Right kidney (tissue), 1 donor: ENCODE results near the gene SPA17.

Source experiments
- DNase-seq: peaks from one replicate; pipeline ENCODE4 v3.0.0-alpha.2; 2016

The SPA17 gene

DNA sequence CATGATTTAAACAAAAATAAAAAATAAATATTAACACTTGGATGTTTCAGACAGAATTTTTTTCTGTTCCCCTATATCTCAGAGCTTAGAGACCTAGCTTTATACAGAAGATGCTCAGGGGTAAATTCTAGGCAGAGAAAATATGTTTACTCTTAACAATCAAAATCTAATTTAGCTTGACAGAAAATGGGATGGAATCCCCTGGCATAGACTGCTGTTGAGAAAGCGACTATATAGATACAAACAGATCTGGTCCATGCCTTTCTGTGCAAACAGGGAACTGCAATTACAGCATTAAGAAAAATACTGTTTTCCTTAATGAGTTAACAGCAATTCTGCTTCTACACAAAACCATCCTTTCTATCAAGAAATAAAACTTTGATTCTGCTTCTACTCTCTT lies 14.7 kb upstream of the SPA17 start:
- no peak for DNase-seq

DNA sequence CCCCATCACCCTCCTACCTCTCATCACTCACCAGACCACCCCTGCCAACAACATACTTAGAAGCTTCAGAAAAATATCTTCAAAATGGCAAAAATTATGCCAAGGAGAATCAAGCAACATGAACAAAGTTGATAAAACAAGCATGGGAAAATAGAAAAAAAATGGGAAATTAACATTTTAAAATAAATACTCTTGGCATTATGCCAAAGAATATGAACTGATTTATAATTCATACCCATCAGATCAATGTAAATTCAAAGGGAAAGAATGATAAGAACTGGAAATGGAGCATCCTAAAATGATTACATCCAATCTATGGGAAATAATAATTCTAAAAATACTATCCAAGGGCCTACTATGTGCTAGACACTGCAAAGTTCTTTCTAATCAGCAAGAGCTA lies 12.2 kb upstream of the SPA17 start:
- no peak for DNase-seq

DNA sequence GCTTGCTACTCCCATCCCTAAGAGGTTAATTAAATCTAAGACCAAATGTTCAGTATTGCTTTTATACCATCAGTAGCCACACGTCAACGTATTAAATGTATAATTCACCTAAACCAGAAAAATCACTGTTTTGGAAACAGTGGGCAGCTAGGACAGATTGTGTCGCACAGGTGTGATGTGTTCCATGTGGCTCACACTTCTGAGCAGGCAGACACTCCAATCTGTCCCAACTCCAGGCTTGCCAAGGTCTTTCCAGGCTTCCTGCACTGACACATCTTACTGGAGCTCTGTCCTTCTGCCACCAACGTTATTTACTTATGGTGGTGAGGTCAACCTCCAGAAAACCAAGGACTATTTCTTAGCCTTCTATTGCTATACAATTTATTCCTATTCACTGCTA lies 11.6 kb upstream of the SPA17 start:
- DNase-seq: no peak

- no peak for DNase-seq
Observed at GRCh38 chr11:124663861-124664260, 9.8 kb upstream of the SPA17 start.

DNA sequence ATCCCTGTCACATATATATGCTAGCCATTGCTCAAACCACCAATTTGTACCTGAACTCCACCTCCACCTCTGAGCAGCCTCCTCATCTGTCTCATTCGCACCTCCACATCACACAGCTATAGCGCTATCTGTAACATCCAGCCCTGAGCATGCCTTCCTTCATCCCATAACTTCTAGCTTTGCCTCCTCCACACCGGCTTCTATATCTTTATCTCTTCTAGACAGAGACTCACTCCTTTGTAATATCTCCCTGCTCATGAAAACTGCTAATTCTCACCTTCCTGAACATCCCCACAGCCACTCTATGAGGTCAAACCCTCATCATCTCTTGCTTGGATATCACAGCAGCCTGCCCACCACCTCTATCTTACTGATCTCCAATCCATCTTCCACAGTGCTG lies 6.1 kb upstream of the SPA17 start:
- no peak for DNase-seq

- DNase-seq: peak; percentile 35
Observed at GRCh38 chr11:124669193-124669592, 4.5 kb upstream of the SPA17 start.

DNA sequence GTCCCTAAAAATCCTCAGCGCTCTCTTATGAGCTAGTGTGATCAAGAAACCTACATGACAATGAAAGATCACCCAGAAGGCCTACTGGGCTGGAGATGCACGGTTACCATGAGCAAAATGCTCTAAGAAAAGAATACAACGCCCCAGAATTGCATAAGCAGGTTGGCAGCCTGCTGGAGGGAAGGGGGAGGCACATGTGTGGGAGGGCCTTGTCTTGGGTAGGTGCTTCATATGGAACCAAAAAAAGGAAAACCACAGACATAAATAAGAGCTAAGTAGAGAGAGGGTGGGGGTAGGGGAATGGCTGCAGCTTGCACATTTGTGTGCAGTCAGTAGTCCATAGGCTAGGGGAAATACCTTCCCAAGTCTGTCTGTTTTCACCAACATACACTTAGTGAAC lies 3.0 kb upstream of the SPA17 start:
- DNase-seq: no peak

DNA sequence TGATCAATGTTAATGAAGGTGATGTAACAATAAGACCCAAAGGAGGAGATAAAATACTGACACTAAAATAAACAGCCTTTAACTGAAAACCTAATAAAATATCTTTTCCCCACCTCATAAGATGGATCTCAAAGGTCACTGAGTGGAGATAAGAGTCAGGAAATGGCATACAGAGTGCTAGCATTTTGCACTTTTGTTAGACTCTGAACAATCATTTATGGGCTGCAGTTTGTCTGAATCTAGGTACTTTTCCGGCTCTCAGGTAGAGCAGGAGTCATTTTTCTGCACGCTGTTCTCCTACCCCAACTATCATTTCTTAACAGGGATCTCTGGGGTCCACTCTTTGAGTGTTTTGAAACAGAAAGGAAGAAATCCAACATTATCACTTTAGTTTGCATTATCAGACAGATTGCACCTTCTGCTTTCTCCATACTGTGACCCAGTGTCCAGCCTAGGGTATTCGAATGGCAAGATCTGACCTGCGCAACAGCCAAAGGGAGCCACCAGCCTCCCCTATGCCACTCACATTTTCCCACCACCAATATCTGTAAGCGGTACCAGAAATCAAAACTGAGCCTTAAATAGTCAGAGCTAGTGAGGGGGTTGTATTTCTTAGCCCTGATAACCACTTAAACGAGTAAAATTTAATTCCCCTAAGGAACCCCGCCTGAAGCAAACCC lies 1.0 kb upstream of the SPA17 start:
- peak; percentile 8 for DNase-seq

DNA sequence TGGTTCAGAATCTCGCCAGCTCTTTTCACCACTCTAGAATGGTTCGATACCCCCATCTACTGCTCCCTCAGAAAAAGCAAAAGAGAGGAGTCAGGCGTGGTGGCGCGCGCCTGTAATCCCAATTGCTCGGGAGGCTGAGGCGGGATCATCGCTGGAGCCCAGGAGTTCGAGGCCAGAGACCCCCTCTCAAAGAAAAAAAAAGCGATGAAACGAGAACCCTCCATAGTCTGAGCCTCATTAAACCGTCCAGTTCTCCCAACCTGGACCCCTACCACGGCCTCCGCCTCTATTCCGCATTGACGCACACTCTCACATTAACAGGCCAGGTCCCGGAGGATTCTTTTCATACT lies 439 bp downstream of the SPA17 start:
- no peak for DNase-seq

DNA sequence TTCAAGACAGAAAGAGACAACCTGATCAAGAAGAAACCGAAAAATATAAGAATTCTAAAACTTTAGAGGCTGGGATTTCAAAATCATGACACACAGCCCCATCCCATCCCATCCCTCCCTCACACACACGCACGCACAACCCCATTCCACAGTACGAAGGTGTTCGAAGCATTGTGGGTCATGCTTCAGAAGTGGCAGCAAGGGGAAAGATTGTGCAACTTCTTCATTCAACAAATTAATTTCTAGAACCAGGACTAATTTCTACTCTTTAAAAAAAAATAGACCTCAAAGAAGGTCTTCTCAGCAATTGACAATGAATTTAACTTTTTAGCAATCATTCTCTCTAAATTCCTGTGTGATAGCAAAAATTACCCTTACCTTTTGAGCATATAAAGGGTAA lies 867 bp downstream of the SPA17 start:
- no peak for DNase-seq

DNA sequence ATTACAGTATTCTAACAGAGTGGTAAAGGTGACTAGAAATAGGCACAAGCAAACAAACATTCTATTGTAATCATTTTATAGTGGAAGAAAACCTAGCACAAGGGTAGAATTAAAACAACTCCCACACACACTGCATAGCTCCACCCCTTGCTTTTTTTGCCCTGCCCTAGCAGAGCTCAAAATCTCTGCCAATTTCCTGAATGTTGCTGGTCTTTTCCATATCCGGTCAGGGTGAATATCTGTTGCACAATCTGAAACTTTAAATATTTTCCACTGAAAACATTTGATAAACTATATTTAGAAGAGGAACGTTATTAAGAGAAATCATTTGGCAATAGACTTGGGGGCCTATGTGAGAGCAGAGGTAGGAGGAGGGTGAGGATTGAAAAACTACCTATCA lies 2.7 kb downstream of the SPA17 start:
- no peak for DNase-seq

DNA sequence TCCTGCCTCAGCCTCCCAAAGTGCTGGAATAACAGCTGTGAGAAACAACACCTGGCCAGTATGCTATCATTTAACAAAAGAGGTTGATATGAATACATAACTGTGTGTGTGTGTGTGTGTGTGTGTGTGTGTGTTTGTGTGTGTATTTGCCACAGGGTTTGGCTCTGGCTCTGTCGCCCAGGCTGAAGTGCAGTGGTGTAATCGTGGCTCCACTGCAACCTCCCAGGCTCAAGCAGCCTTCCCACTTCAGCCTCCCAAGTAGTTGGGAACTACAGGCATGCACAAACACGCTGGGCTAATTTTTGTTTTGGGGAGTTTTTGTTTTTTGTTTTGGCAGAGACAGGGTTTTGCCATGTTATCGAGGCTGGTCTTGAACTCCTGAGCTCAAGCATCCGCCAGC lies 4.7 kb downstream of the SPA17 start:
- DNase-seq: no peak

DNA sequence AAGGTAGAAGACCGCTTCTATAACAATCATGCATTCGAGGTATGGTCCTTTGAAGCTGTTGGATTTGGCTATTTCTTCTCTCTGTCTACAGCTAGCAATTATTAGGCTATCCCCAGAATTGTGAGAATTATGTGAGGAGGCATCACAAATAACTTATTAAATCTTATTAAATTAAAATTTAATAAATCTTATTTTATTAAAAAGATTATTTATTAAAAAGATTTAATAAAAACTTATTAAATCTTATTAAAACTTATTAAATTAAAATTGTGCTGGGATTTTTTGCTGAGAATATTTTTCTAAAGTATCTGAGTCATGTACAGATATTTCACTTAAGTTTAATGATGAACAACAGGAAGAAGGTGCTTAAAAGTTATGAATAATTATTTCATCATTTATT lies 7.7 kb downstream of the SPA17 start:
- DNase-seq: no peak

- no peak for DNase-seq
Observed at GRCh38 chr11:124682443-124682842, 8.7 kb downstream of the SPA17 start.

- DNase-seq: no peak
Observed at GRCh38 chr11:124693142-124693541, 19.4 kb downstream of the SPA17 start.

DNA sequence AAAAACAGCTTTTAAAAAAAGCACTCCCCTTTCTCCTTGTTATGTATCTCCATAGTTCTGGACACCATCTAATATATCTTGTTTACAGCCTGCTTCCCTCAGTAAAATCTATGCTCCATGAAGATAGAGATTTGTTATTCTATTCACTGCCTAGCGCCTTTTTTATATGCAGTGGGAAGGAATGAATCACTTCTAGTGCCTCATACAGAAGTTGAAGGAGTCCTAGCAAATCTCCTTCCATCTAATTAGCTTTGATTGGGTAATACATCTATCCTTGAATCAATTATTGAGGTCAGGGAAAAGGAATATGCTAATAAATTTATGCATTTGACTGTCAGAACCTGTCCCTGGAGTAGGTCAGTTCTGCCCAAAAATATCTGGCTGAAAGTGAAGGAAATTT lies 25.8 kb downstream of the SPA17 start:
- no peak for DNase-seq

- no peak for DNase-seq
Observed at GRCh38 chr11:124700028-124700427, 26.3 kb downstream of the SPA17 start.

DNA sequence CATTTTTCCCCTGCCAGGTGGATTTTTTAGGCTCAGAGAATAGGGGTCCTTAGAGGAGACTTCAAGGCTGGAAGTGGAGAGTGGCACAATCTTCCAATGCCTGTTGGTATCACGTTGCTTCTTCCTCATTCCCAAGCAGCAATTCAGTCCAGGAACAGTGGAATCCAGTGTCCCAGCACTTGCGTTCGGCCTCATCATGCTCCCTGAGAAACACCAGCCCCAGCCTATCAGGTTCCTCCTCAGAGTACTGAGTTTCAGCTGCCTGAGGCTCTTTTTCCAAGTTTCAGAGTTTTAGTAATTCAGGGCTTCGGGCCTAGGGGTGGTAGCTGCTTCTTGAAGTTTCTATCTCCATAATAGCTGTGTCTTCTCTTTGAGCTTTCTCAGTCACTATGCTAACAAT lies 34.1 kb downstream of the SPA17 start:
- no peak for DNase-seq

- no peak for DNase-seq
Observed at GRCh38 chr11:124712392-124712791, 38.7 kb downstream of the SPA17 start.

DNA sequence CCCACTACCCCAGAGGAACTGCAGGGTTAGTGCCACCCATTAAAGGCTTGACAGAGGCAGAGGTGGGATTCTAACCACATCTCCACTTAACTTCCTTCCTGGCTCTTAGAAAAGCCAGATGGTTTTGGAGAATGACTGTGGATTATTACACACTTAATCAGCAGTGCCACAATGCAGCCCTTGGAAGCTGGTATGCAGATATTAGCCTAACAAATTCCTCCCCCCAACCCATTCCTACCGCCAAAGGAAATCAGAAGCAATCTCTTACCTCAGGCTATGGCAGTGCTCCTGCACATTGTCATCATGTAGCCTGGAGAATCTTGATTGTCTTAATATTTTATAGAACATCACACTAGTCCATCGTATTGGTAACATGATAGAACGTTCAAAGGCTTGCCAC lies 42.9 kb downstream of the SPA17 start:
- no peak for DNase-seq

DNA sequence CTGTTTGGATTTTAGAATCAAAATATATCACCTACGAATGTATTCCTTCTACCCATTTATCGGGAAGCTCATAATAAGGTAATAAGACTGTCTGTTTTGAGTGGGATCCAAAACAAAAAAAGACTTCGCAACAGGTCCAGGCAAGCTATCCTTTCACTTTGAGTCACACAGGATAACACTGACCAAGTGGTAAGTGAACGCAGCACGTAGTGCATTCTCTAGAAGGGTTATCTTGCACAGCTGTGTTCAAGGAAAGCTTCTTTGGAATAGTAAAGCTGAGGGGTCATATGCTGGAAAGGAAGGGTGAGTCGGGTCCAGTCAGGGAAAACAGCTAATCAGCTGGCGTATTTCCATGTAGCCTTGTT lies 43.7 kb downstream of the SPA17 start:
- DNase-seq: peak; percentile 13

DNA sequence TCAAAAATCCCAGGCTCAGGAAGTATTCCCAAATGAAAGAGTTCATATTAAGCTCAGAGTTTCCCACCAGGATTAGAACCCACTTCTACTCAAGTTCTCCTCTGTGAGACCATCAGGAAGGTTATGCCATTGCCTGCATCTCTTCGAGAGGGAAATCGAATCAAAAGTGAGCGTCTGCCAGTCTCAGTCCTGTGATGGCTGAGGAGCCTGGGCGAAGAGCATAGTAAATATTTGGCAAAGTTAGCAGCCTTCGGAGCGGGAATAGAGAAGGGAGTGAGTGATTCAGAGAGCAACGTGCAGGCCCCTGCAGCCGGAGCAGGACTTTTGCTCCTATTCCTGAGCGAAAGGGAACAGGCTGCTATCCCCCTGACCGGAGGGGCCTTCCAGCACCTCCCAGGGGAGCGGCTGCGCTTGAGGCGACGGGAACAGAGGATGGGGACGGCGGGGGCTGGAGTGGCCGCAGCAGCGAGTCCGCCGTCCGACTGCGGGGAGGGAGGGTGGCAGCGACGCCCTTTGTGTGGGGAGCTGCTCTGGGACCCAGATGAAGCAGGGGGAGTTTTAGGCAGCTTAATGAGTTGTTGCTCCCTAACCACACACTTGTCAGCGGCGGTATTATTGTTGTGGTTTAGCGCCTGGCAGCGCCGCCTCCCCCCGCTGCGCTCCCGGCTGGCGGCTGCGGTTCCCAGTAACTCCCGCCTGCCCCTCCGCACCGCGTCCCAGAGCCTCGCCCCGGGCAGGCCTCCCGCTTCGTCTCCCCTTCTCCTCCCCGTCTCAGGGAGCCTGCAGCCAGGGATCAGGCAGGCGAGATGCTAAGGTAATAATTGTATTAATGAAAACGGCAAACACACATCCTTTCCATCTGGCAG lies 44.3 kb downstream of the SPA17 start:
- DNase-seq: peak; percentile 69

- peak; percentile 12 for DNase-seq
Observed at GRCh38 chr11:124718801-124719200, 45.1 kb downstream of the SPA17 start.

GRCh38 chr11:124719534-124719933 lies 45.8 kb downstream of the SPA17 start:
- DNase-seq: no peak
